ENCODE results near the gene IRF1. TPM values are rescaled to one million over a fixed set of nuclear protein-coding genes. Genes with fewer than 3 reads are reported as not detected.

Gene IRF1
- total RNA-seq, 1 donor from 2014 or later = 10.9 TPM

DNA sequence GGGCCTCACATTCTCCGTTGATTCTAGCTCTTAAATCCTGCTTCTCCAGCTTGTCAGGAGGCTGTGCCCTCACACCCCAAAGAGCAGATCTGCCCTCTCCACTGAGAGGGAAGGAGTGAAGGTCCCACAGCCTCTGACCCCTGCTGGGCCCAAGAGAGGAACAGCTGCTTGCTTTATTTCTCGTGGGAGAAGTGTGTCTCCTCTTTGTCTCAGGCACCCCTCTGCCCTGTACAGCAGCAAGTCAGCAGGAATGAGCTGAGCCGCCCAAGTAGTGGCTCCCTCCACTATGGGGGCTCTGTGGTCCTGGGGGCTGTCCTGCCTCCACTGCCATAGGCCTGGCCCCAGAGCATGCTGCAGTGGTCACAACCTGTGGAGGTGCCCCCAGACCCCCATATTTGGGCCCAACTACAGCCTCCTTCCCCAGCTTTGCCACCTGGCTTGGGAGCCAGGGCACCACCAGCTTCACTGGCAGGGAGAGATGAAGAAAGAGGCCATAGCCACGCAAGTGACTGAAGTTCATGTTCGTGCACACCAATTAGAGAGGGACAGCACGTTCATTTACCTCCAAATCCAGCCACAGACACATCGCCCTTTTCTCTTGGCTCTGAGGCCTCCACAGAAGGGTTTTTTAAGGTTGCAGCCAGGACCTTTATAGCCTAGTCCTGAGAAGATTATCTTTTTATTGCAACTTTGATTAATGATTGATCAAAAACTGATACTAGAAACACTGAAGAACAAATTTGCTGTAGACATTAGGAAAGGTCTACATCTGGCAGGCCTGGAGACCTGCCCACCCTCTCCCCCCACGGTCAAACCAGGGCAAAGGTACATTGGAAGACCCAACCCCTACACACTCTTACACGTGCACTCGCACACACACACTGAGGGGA, 27.5 kb downstream of the IRF1 start:
- intact Hi-C loops (cut with micrococcal nuclease) = no loop called here

DNA sequence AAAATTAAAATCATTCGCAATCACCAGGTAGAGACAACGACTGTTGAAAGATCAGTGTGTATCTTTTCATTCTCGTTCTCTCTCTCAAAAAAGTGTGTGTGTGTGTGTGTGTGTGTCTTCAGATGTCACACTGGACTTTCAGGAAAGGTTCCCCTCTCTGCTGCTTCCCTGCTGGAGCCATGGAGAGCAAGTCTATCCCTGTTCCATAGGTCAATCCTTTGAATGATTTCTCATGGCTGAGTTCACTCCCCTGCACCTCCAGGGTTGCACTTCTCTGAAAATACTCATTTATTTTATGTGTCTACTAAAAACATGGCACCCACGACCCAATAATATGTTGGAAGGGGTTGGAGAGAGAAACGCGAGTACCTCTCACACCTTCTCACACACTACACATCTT, 28.2 kb downstream of the IRF1 start:
- TF ChIP-seq, protein P1, sequence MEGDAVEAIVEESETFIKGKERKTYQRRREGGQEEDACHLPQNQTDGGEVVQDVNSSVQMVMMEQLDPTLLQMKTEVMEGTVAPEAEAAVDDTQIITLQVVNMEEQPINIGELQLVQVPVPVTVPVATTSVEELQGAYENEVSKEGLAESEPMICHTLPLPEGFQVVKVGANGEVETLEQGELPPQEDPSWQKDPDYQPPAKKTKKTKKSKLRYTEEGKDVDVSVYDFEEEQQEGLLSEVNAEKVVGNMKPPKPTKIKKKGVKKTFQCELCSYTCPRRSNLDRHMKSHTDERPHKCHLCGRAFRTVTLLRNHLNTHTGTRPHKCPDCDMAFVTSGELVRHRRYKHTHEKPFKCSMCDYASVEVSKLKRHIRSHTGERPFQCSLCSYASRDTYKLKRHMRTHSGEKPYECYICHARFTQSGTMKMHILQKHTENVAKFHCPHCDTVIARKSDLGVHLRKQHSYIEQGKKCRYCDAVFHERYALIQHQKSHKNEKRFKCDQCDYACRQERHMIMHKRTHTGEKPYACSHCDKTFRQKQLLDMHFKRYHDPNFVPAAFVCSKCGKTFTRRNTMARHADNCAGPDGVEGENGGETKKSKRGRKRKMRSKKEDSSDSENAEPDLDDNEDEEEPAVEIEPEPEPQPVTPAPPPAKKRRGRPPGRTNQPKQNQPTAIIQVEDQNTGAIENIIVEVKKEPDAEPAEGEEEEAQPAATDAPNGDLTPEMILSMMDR (IDR thresholded peaks at IDR 0.05; ENCODE audit: borderline replicate concordance) = no peak
- Histone ChIP-seq H3K4me3 (no peak overlapping the region), H3K9me3 (replicated peaks) (no peaks in the 10 kb centered on the region), H3K4me1 (peaks cover 93% of the 10 kb centered on the region), H3K27ac (replicated peaks) (no peak overlapping the region), H3K36me3 (peaks cover 10% of the 10 kb centered on the region), H3K27me3 (ENCODE audit: low read depth) (no peaks in the 10 kb centered on the region)
- intact Hi-C loops (cut with micrococcal nuclease) = no loop called here
- no peak for DNase-seq

More for the DNA sequence above, 27.5 kb downstream of the IRF1 start:
- H3K4me1 ChIP-seq = peaks cover 95% of the 10 kb centered on the region
- H3K27ac ChIP-seq (replicated peaks) = peak overlapping the region; percentile 76
- no peaks in the 10 kb centered on the region for H3K27me3 ChIP-seq (ENCODE audit: low read depth)
- H3K9me3 ChIP-seq (replicated peaks) = no peaks in the 10 kb centered on the region
- H3K4me3 ChIP-seq = no peak overlapping the region
- TF ChIP-seq, protein P1 (IDR thresholded peaks at IDR 0.05; ENCODE audit: borderline replicate concordance) = no peak
- H3K36me3 ChIP-seq = peaks cover 12% of the 10 kb centered on the region
- DNase-seq = no peak

DNA sequence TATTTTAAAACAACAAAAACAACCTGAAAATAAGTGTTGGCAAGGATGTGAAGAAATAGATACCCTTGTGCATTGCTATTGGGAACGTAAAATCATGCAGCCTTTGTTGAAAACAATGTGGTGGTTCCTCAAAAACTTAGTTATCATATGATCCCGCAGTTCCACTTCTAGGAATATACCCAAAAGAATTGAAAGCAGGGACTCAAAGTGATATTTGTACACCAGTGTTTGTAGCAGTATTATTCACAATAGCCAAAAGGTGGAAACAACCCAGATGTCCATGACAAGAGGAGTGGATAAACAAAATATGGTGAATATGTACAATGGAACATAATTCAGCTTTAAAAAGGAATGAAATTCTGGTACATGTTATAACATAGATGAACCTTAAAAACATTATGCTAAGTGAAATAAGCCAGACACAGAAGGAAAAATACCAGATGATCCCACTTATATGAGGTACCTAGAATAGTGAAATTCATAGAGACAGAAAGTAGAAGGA, 29.0 kb downstream of the IRF1 start:
- Histone ChIP-seq H3K27ac (replicated peaks) (no peak overlapping the region), H3K27me3 (ENCODE audit: low read depth) (no peaks in the 10 kb centered on the region), H3K4me3 (no peak overlapping the region), H3K36me3 (peaks cover 10% of the 10 kb centered on the region), H3K9me3 (replicated peaks) (no peaks in the 10 kb centered on the region), H3K4me1 (peaks cover 93% of the 10 kb centered on the region)
- intact Hi-C loops (cut with micrococcal nuclease) = no loop called here
- DNase-seq = no peak
- TF ChIP-seq, protein P1 (IDR thresholded peaks at IDR 0.05; ENCODE audit: borderline replicate concordance) = no peak

DNA sequence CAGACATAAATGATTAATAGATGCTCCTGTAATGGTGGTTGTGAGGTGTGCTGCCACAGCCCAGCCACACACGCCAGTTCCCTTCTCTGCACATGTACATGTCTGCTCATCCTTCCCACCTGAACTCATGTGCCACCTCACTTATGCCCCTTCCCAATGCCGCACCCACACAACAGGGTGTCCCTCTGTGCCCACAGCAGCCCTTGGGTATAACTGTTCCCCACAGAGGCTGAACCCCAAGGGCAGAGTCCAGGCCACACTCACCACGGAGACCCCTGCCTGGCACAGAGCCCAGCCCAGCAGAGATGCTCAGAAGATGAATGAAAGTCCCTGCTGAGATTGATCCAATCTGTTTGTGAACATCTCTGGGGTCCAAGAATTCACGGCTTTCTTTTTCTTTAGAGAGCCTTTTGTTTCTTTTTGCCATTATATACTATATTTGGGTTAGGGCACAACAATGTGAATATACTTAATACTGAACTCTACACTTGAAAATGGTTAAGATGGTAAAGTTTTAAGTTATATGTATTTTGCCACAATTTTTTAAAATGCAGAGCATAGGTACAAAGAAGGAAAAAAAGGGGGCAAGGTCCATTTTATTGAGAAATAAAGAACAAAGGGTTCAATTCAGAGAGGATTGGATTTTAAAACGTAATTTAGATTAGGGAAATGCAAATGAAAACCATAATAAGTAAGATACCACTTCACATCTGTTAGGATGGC, 29.6 kb downstream of the IRF1 start:
- Histone ChIP-seq H3K27me3 (ENCODE audit: low read depth) (no peaks in the 10 kb centered on the region), H3K4me3 (no peak overlapping the region), H3K36me3 (peaks cover 10% of the 10 kb centered on the region), H3K4me1 (peaks cover 93% of the 10 kb centered on the region), H3K9me3 (replicated peaks) (no peaks in the 10 kb centered on the region), H3K27ac (replicated peaks) (peak overlapping the region; percentile 50)
- DNase-seq = no peak
- intact Hi-C loops (cut with micrococcal nuclease) = no loop called here
- TF ChIP-seq, protein P1 (IDR thresholded peaks at IDR 0.05; ENCODE audit: borderline replicate concordance) = no peak

DNA sequence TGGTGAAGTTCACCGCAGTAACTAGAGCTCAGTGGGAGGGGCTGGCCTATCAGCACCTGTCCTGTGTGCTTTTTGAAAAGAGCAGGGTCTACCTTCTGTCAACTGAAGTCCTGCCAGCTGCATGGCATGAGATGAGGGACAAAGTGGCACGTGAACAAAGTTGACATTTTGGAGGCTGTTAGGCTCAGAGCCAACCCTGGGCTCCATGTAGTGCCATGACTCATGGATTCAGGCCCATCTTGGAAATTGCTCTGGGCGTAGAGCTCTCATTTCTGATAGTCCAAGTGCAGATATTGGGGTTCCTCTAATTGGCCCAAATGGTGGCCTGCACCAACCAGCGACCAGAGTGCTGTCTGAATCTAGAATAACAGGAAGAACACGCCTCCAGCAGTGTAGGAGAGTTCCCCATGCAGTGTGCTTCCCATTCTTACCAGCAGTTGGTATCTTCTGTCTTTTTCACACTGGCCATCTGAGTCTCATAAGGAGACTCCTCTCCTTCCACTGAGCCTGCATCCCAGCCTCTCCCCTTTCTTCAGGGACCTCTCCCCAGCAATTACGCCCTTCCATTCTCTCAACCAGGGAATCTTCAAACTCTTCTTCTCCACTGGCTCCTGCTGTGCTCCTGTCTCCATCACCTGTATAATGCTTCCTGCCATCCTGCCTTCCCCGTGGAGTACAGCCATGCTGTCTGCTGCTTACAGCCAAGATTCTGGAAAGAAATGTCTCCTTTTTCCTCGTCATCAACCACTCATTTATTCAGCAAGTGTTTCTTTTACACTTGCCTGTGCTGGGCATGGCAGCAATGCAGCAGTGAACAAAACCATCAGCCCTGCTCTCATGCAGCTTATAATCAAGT, 30.4 kb downstream of the IRF1 start:
- Histone ChIP-seq H3K4me1 (peaks cover 93% of the 10 kb centered on the region), H3K27me3 (ENCODE audit: low read depth) (no peaks in the 10 kb centered on the region), H3K36me3 (peaks cover 10% of the 10 kb centered on the region), H3K9me3 (replicated peaks) (no peaks in the 10 kb centered on the region), H3K27ac (replicated peaks) (peak overlapping the region; percentile 50), H3K4me3 (no peak overlapping the region)
- DNase-seq = peak; percentile 45
- TF ChIP-seq, protein P1 (IDR thresholded peaks at IDR 0.05; ENCODE audit: borderline replicate concordance) = peak; percentile 38
- intact Hi-C loops (cut with micrococcal nuclease) = no loop called here
